Middle frontal gyrus (tissue), 1 donor: Measurements from ENCODE around the gene SOX6.

Source experiments
- DNase-seq: peaks from one replicate; pipeline ENCODE4 v3.0.0-alpha.2; 2015; ENCODE audit warnings: low spot score; ENCODE audit errors: extremely low spot score

SOX6 gene

DNA sequence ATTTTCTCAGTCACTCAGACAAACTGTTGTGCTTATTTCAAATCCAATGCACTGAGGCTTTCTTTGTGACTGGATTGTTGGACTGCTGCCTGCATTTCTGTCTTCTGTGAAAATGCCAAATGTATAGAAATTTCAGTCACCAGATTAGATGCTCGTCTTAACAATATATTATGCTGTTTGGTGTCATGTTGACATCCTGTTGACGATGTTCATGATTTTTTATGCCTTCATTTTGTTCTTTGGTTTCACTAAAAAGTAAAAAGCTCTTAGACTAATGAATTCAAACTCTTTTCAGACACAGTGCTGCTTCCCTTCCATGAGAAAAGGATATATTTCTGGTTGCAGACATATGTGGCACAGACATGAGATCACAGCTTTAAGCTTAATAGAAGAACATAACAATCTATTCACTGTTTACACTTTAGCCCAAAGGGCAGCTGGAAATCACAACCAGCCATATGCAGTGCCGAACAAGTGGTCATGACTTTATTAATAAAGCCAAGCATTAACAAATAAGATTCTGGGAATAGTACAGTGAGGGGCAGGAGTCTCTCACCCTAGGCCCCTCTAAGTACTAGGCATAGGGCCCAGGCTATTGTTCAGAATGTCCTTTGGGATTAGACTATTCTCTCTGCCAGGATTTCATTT lies 9.4 kb upstream of the SOX6 start:
- DNase-seq: no peak

DNA sequence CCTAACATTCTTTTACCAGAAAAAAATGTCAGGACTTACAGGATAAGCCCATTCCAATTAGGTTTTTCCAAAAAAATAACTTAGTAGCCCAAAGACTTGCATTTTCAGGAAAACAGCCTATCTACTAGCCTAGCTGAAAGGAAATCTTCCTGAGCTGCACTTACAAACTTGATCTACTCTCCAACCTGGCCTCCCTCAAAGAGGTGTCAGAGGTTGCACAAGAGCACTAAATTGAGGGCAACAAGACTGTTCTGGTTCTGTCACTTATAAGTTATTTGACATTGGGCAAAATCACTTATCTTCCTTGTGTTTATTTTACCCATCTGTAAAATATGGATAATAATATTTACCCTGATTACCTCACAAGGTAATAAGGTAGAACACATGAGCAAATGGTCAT lies 7.9 kb upstream of the SOX6 start:
- DNase-seq: no peak

DNA sequence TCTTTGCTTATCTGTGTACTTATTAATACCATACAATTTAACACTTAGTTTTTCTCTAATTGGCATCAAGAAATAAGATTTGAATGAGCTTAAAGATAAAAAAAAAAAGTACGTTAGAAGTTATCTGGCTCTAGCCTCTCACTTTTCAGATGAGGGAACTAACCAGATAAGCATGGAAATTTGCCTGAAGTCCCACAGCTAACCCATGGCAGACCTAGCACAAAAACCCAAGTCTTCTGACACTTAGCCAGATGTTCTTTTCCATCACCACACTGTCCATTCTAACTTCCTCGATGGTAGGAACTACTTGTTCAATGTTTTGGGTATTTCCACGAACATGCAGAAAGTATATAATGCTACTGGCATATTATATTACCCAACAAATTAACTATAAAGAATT lies 7.4 kb upstream of the SOX6 start:
- DNase-seq: no peak

DNA sequence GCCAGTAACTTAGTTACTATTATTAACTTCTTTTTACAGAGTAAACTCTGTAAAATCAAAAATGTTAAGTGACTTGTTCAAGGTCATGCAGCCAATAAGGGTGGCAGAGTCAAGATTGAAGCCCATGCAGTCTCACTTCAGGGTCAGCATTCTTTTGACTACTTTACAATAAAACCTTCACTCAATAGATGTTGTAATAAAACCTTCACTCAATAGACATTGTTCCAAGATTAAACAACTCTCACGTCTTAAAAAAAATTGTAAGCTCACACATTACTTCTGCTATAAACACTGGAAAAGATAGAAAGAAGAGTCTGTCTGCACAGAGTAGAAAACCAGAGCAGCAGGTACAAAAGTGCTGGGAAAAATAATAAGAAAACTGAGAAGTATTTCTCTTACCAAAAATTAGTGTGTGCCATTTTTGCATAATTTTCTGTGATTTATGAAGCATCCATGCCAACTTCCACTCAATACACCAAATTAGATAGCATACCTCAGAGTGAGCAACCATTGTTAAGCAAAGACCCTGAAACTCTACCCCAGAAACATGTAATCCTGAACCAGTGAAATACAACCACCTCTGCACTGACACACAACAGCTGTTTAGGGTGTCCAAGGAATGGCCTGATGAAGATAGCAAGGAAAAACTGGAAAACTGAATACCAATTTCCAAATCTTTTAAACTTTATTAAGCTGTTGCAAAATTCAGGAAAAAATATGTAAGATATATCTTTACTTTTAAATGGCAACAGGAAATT lies 4.9 kb upstream of the SOX6 start:
- DNase-seq: no peak

DNA sequence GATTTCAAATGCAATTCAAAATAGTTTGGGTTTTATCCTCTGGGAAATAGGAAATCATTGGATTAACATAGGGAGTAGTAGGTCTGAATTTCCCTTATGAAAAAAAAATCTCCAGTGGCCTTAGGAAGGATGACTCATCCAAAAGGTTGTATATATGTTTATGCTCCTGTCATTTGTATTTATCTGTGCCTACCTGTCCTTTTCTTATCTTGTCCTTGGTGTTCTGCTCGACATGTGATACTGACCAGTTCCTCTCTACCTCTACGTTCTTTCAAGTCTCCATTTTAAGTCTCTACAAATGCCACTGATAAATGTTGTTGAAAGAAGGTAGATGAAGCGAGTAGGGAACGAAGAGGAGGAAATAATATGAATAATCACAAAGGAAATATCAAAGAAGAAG lies 3.0 kb upstream of the SOX6 start:
- no peak for DNase-seq

DNA sequence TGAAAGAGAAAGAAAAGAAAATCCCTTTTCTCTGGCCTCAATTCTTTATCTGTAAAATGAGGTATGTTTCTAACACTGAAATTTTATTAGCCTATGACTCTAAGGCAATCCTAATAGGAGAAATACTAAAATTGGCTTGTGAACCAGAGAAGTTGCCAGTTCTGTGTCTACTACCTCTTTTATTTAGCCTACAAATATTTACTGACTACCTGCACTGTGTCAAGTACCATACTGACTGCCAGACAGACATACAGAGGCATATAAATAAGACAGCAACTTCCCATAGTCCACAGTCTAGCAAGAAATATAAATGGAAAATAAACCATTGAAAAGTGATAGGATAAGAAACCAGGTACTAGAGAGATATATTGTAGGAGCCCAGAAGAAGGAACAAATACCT lies 2.4 kb upstream of the SOX6 start:
- DNase-seq: no peak

DNA sequence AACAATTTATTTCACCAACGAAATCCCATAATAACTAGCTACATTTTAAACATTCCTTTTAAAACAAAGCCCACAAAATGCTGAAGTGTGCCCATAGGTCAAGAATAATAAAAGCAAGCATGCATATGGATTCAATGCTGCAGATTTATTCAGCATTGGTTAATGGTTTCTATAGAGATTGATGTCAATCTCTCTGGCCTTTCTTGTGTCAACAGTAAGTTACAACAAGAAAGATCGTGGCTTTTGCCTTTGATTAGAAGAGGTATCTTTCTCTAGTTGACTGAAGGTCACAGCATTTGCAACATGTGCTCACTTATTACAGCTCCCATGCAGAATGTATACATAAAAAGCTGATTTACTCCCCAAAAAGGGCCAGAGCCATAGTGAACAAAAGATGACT lies 1.4 kb upstream of the SOX6 start:
- DNase-seq: no peak

DNA sequence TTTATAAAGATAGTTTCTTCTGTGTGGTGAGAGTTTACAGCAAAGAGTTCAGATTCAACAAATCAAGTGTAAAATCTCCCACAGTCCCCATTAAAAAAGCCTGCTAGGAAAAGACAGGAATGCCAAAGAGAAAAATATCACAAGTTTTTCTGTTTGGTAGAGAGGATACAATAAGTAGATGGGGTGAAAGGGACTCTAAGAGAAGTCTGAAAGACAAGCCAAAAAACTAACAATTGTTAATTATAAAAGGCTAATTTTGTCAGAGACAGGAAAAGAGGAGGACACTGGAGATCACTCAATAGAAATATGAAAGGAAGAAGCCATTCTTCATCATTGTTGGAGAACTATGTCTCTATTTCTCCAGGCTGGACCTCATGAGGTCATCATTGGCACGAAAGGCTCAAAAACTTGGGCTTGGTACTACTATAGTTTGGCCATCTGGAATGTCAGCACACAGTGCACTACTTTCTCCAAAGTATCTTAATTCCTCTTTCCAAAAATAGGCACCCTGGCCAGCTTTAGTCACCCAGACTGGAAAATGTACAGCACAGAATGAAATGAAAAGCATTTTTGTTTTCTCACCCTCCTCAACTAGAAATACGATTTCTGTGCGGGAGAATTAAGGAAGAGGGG lies 531 bp upstream of the SOX6 start:
- DNase-seq: peak; percentile 20

DNA sequence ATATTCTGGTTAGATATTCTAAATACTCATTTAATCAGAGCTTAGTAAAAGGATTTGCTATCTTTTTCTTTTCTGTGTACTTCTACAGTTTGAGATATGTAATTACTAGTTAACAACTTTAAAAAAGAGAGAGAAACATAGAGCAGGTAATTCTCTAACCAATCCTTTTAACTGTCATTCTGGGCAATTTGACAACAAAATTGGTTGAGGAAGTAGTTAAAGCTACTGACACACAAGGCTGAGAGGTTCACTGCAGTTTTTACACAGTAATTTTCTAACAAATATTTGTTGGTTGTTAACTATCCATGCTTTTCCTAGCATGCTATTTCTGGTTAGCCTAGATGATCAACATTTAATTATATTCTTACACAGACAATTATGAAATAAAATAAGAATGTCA lies 3.6 kb downstream of the SOX6 start:
- no peak for DNase-seq

DNA sequence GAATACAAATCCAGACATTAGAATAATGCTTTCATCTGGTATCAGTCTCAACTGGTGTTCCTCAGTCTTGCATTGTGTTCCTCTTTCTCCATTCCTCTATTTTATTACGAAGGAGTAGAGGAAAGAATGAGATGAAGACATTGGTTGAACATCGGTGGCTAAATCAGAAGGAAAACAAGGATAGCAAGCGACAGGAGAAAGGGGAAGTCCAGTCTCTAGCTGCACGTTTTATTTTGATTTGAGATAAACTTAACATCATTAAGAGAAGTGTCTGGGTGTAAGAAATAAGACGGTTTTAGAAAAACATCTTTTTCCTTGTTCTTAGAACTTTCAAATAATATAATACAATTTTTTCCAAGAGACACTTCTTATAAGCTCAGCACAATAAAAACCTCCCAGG lies 6.2 kb downstream of the SOX6 start:
- no peak for DNase-seq

DNA sequence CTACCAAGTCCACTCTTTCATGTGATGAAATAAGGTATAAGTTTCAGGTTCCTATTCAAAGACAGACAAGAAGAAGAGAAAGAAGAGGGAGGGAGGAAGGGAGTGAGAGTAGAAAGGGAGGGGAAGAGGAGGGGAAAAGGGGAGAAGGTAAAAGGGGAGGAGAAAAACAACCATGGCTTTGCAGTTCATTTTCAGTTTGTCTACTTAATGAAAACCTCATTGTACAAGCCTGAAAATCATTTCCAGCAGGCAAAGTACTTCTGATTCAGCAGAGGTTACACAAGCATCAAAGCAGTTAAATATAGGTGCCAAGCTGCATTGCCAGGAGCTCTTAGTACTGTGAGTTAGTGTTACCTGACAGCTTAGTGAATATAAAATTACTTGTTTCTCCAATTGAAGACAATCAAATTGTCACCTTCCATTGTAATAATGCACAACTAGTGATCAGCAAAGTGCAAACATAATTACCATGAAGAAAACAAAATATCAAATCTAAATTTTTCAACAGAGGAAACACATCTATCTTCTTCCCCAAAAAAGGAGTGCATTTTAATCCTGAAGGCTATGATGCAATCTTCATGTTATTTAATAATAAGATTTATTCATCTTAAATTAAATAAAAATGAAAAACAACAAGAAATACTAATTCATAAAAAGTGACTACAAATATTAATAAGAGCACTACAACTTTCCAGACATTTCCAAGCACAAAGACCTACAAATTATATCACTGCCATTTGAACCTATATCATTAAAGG lies 8.2 kb downstream of the SOX6 start:
- DNase-seq: no peak

DNA sequence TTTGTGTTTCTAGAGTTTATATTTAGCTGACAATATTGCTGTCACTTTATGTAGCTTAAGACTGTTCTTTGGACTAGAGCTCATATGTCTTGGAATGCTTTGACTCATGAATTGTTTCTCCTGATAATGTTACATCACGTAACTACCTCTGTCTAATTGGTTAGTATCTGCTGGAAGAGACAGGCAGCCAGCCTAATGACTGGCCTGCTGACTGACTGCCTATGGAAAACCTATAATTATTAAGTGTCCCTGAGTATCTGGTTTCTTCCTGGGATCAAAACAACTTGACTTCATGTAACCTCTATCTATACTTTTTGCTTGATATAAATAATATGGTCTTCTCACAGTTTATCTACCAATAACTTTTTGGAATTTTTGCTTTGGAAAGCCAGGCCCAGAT lies 9.4 kb downstream of the SOX6 start:
- DNase-seq: no peak

DNA sequence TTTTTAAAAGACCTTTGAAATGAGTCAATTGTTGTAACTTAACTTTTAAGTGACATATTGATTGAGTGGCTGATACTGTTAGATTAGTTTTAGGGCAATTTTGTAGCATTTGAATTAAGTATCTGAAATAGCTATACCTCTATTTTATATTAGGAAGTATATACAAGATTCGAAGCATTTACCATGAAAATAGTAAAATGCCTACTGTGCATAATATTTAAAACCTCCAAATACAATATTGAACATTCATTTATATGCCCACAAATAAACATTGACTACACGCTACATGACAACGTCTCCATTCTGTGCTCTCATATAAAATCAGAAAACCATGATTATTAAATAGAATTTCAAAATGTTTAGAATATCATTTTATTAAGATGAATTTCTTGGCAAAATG lies 14.5 kb downstream of the SOX6 start:
- no peak for DNase-seq

DNA sequence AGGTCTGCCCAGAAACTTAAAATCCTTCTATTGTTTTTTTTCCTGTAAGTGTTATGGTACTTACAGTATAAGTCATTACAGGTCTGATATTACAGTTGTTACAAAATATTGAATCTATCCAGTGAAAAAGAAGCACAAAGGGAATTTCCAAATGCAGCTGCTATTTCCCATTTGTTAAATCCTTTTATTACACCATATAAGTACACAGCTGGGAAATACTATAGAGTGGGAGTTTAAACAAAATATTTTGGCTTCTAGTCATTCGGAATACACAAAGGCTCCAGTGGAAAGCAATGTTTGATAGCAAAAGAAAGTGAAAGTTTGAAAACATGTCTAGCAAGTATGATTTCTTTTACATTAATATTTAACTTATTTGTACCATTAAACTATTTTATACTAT lies 18.0 kb downstream of the SOX6 start:
- no peak for DNase-seq

DNA sequence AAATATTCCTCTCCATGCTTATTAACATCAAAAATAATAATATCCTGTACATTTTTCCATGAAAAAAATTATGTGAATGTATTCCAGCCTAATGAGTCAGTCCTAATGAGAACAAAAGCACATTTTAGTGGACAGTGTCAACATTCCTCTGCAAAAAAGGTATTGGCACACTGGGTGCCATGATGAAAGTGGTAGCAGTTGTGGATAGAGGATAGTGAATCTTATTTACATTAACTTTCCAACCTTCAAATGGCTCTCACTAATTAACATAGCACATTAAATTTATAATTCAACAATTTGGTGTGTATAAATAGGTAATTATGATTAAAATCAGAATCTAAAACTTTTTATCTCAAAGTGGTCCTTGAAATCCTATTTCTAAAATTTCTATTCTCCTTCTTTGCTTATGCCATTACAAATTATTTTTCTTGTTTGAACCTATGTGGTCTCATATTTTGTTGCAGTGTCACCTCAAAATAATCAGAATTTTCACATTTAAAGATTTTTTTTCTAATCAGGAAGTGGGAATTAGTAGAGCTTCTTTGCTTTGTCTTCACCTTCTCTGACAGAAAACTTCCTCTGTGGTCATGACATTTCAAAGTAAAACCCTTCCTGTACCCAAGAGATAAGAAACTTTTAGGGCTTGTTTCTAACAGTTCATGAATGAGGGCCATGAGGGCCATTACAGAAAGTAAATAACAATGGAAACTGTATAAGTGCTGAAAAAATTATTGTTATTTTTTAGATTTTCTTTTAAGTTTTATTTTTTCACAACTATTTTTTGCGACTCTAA lies 18.7 kb downstream of the SOX6 start:
- no peak for DNase-seq

DNA sequence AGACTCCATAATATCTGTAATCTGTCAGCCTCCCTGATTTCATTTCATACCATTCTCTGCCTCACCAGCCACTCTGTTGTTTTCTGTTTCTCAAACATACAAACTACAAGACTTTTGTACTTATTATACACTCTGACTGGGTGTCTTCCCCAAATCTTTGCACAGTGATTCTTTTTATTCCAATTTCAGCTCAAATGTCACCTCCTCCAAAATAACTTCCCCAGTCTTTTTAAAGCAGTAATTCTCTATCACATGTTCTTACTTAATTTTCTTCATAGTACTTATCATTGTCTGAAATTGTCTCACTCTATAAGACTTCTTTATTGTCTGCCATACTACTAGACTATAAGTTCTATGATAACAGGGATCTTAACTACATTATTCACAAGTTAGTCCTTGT lies 19.6 kb downstream of the SOX6 start:
- no peak for DNase-seq

DNA sequence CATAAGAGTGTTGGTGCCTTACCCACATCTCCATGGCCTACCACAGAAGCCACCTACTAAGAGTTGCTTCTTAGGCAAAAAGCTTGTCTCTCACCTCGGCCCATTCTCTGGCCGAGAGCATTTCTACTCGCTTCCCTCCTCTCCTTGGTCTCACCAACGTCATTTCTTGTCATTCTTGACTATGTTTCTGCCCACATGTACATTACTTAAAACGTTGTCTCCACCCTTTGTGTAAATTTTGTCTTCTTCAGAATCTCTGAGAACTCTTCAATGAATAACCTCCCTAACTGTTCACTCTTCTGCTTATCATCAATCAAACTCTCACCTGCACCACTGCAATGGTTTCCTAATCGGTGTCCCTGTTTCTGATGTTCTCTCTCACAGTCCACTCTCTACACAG lies 20.1 kb downstream of the SOX6 start:
- DNase-seq: no peak

DNA sequence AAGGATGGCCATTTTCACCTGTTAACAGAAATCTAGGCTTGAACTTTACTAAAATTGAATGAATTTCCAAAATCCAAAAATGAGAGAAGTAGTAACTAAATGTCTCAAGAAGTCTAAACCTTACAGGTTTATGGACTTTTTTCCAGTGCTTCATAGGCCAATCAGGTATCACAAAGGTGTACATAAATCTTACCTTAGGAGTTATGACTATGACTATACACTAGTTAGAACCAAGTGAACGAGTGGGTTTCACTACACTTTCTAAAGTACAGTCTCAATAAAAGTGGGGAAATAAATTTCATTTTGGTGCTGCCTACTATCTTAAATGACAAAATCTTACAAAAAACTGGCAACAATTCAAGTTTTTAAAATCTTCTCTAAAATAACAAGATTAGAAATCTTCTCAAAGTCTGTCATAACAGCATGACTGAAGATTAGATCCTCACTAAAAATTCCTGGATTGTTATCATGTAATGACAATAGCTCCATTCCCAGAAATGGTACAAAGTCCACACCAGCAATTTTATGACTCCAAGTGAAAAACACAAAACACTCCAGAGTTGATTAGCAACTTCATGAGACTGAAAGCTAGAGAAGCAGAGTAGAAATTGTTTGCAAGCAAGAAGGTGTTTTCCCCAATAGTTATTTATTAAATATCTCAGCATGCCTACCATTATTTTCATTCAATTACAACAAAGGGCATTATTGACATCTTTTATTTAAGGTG lies 20.9 kb downstream of the SOX6 start:
- no peak for DNase-seq

DNA sequence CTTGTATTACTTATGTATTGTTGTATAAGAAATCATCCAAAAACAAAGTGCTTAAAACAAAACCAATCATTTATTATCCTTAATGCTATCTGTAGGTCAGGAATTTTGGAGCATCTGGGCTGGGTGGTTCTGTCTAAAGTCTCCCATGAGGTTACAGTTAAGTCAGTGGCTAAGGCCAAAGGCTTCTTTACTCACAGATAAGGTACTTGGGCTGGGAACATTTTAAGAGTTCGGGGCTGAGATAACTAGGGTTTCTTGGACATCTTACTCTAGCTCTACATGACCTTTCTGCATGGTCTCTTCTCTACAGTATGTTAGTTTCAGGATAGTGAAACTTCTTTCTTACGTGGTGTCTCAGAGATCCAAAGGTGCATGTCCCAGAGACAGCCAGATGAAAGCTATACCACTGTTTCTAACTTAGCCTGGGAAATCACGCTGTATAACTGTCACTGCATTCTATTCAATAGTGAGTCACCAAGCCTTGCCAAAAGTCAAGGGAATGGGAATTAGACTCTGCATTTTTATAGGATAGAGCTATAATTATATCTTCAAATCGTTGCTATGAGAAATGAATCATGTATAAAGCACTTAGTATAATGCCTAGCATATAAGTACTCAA lies 29.6 kb downstream of the SOX6 start:
- DNase-seq: no peak

DNA sequence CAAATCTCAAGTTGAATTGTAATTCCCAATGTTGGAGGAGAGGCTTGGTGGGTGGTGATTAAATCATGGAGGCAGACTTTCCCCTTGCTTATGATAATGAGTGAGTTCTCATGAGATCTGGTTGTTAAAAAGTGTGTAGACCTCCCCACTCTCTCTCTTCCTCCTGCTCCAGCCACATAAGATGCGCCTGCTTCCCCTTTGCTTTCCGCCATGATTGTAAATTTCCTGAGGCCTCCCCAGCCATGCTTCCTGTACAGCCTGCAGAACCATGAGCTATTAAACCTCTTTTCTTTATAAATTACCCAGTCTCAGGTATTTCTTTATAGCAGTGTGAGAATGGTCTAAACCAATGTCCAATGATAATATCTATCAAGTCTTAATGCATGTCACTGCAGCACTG lies 34.2 kb downstream of the SOX6 start:
- no peak for DNase-seq
